HepG2 (cell line): Measurements from ENCODE around the gene MYL6B. TPM values are rescaled to one million over a fixed set of nuclear protein-coding genes. Genes with fewer than 3 reads are reported as not detected.

Source experiments
- HMG20A ChIP-seq: IDR thresholded peaks from 2 replicates; pipeline ENCODE4 v1.6.1; 2016; ENCODE audit warnings: borderline replicate concordance
- HNF1B ChIP-seq: sonication (generic); formaldehyde crosslinking; IDR thresholded peaks from 2 replicates; pipeline ENCODE4 v1.5.1; 2020; ENCODE audit warnings: mild to moderate bottlenecking, moderate library complexity, missing genetic modification reagents
- ZNF646 ChIP-seq: sonication (generic); formaldehyde crosslinking; IDR thresholded peaks from 2 replicates; pipeline ENCODE4 v1.9.0; 2021; ENCODE audit warnings: mild to moderate bottlenecking, missing genetic modification reagents
- polyA plus RNA-seq, 8 experiments: library from polyadenylated mRNA; depleted of rRNA in 3 of 8; stranded (reverse) in 7 of 8; unstranded in 1 of 8; fragments of >200 nt; fragmentation: Illumina TruSeq in 4 of 8; extraction: Trizol in 4 of 8; gene quantifications; 2 replicates each; pipeline versions ENCODE4 v1.2.1 to v1.2.3, GENCODE V29; 2011 to 2016; ENCODE audit warnings: low read depth in 4 of 8, missing spikeins in 1 of 8, mixed read lengths in 1 of 8; ENCODE audit not compliant: insufficient read depth in 1 of 8
- total RNA-seq, 5 experiments: library from RNA; depleted of rRNA; stranded (reverse); fragments of >200 nt; fragmentation: Illumina TruSeq; extraction: Trizol; gene quantifications; 2 replicates each; pipeline ENCODE4 v1.2.3, GENCODE V29; 2016; ENCODE audit warnings: low read depth in 1 of 5

MYL6B gene
- total and polyA plus RNA-seq, 2 of the 13 experiments (the other 11 are each of a cell fraction or from before 2014, with no cell fraction given): 75.7 to 88.7 TPM

- TF ChIP-seq ZNF646 (CRISPR knock-in tag) (peak; percentile 87), HMG20A (CRISPR knock-in tag) (peak; percentile 29; the same call in 1 of the 2 replicates), HNF1B (no peak)
- TF ChIP-seq, all 625 proteins: peak for 4
Measured at GRCh38 chr12:56124133-56124532, 28.3 kb upstream of the MYL6B start (continued).
